Measurements from ENCODE around the gene GATAD2A. TPM values are rescaled to one million over a fixed set of nuclear protein-coding genes. Genes with fewer than 3 reads are reported as not detected.

The GATAD2A gene
- total RNA-seq, 1 donor from 2014 or later: 91.0 TPM

- DNase-seq (ENCODE audit: low spot score, unreplicated experiment): no peak
- no peaks in the 10 kb centered on the region for H3K36me3 Mint-ChIP-seq (ENCODE audit: insufficient read depth)
- peaks cover 1% of the 10 kb centered on the region for H3K4me1 Mint-ChIP-seq (ENCODE audit: low read depth)
- H3K27ac Mint-ChIP-seq: no peak overlapping the region
- H3K4me3 Mint-ChIP-seq (ENCODE audit: low read depth): no peak overlapping the region
- no peaks in the 10 kb centered on the region for H3K9me3 Mint-ChIP-seq (ENCODE audit: low read depth)
- no peaks in the 10 kb centered on the region for H3K27me3 Mint-ChIP-seq
- no peak for TF ChIP-seq CTCF (IDR thresholded peaks at IDR 0.05; ENCODE audit: unreplicated experiment)
These were observed 27.3 kb downstream of the GATAD2A start for GRCh38 chr19:19432732-19433131.

GRCh38 chr19:19433666-19434213 is 28.3 kb downstream of the GATAD2A start:
- Mint-ChIP-seq H3K9me3 (ENCODE audit: low read depth) (no peaks in the 10 kb centered on the region), H3K36me3 (ENCODE audit: insufficient read depth) (no peaks in the 10 kb centered on the region), H3K27me3 (no peaks in the 10 kb centered on the region), H3K4me1 (ENCODE audit: low read depth) (peaks cover 1% of the 10 kb centered on the region), H3K4me3 (ENCODE audit: low read depth) (no peak overlapping the region), H3K27ac (no peak overlapping the region)
- DNase-seq (ENCODE audit: low spot score, unreplicated experiment): no peak
- TF ChIP-seq CTCF (IDR thresholded peaks at IDR 0.05; ENCODE audit: unreplicated experiment): no peak

GRCh38 chr19:19434483-19435045 is 29.1 kb downstream of the GATAD2A start:
- H3K36me3 Mint-ChIP-seq (ENCODE audit: insufficient read depth): no peaks in the 10 kb centered on the region
- no peaks in the 10 kb centered on the region for H3K9me3 Mint-ChIP-seq (ENCODE audit: low read depth)
- H3K27me3 Mint-ChIP-seq: no peaks in the 10 kb centered on the region
- no peak overlapping the region for H3K4me3 Mint-ChIP-seq (ENCODE audit: low read depth)
- peaks cover 1% of the 10 kb centered on the region for H3K4me1 Mint-ChIP-seq (ENCODE audit: low read depth)
- H3K27ac Mint-ChIP-seq: peak overlapping the region; percentile 33
- TF ChIP-seq CTCF (IDR thresholded peaks at IDR 0.05; ENCODE audit: unreplicated experiment): no peak
- DNase-seq (ENCODE audit: low spot score, unreplicated experiment): no peak

- no peak for DNase-seq (ENCODE audit: low spot score, unreplicated experiment)
- H3K27ac Mint-ChIP-seq: no peak overlapping the region
These were observed 30.7 kb downstream of the GATAD2A start for GRCh38 chr19:19436137-19436691.

More at GRCh38 chr19:19436137-19436691, 30.7 kb downstream of the GATAD2A start:
- Mint-ChIP-seq H3K9me3 (ENCODE audit: low read depth) (no peaks in the 10 kb centered on the region), H3K4me1 (ENCODE audit: low read depth) (peaks cover 1% of the 10 kb centered on the region), H3K27me3 (no peaks in the 10 kb centered on the region), H3K36me3 (ENCODE audit: insufficient read depth) (peaks cover 2% of the 10 kb centered on the region), H3K4me3 (ENCODE audit: low read depth) (no peak overlapping the region)
- no peak for TF ChIP-seq CTCF (IDR thresholded peaks at IDR 0.05; ENCODE audit: unreplicated experiment)

Data from progenitor cell of endocrine pancreas (in vitro differentiated cells).